OCI-M2 (cell line): ENCODE data around the gene KCTD13.
"Not testable (repeated sequence)": the region's sequence is repeated elsewhere in the genome, so short reads cannot be mapped to it uniquely, and the experiment has no call there.

Experiments
- DNase-seq: peaks from one replicate; lab custom pipeline; 2025; ENCODE audit not compliant: unreplicated experiment; lab: John Stamatoyannopoulos, UW

Gene KCTD13

DNA sequence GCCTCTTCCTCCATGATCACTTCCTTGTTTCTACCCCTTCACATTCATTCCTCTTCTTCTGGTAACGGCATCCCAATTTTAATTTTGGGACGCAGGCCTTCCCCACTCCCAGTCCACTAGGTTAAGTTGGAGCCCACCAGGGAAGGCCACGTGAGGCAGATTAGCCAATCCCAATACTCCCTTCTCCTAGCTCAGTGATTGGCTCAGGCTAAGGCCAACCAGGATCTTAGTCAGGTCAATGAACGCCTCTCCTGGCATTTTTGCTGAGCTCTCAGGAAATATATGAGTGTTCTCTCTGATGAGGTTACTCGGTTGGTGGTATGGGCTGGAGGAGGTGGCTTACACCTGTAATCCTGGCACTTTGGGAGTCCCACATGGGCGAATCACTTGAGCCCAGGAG lies 42.0 kb downstream of the KCTD13 start:
- no peak for DNase-seq

DNA sequence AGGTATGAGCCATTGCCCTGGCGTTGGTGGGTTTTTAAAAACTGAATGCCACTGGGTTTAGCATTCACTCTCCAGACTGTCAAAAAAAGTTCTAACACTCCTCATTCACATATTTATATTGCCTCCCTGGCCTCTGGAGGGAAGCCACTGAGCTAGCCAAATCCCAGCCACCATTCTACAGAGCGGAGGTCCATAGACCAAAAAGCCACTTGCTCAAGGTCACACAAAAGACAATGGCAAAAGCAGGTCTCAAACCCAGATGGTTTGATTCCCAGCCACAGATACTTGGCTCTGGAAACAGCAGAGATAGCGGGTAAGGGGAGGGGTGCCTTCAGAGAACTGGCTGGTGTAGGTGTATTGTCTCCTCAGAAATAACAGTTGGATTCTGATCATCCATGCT lies 45.0 kb downstream of the KCTD13 start:
- DNase-seq: no peak

DNA sequence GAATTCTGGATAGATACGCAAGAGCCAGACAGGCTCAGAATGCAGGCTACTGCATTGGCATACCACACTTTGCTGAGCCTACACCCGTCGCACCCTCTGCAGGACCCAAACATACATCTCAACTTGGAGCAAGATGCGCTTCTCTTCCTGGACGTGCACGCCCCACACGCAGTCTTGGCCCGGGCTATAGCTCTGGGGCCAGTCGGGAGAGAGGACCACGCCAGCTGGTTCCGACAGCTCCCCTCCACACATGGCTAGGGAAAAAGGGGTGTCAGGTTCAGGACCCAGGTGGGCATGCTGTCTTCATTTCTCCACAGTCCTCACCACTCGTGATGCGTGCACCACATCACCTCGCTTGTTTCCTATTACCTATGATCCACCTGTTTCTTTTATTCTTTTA lies 47.9 kb downstream of the KCTD13 start:
- DNase-seq: no peak

DNA sequence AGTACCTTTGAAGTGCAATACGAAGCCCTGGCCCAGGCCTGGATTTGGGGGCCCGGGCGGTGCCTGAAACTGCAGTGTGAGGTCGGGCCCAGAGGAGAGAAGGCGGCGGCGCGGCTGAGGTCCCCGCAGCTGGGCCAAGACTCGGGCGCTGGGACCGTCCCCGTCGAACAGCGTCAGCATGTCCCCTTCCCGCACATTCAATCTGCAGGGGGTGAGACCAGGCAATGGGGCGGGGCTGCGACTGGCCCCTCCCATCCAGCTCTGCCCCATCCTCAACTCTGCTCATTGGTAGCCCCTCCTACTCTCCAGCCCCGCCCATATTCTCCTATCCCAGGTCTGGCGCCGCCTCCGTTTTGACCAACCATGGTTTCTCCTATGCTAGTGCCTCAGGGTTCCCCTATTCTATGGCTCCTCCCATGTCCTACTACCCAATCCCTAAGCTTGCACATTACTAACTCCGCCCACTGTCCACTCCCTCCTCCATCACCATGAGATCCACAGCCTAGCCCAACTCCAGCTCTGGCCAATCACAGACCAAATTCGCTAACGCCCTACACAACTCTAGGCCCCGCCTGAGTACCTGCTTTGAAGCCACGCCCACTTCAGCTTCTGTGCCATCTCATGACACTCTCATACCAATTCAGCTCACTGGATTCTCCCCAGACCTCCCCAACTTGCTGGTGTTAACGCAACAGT lies 48.6 kb downstream of the KCTD13 start:
- no peak for DNase-seq

DNA sequence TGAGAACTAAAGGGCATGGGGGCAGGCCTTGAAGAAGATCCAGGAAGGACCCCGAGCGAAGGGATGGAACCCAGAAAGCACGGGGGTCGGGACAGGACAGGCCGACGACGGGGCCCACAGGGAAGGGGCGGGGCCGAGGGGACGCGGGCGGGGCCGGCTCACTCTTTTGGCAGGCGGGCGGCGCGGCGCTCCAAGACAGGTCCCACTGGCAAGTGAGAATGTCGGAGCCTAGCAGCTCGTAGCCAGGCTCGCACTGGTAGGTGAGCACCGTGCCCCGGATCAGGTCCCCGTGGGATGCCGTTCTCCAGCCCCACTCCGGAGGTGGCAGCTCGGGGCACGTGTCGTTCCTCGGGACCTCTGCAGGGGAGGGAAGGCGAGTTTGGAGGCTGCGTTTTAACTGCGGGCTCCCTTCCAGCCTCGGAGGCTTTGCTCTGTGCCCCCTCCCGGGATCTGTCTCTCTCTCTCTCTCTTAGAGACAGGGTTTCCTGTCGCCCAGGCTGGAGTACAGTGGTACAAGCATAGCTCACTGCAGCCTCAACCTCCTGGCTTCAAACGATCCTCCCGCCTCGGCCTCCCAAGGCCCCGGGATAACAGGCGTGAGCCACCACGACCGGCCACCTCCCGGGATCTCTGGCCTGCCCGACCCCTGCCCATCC lies 49.3 kb downstream of the KCTD13 start:
- DNase-seq: no peak

DNA sequence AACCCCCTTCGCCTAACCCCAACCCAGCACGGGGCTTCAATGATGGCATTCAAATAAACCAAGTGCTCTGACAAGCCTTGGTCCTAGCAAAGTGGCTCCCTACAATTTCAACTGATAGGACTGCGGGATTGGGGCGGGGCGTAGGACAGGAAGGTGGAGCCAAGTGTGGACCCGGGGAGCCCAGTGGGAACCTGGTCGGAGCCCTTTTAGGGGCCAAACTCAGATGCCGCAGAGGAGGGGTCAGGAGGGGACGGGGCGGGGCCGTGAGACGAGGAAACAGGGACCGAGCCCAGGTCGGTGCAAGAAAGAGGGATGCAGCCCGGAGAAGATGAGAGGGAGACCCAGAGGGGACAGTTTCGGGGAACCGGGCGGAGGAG lies 49.8 kb downstream of the KCTD13 start:
- DNase-seq: no peak

DNA sequence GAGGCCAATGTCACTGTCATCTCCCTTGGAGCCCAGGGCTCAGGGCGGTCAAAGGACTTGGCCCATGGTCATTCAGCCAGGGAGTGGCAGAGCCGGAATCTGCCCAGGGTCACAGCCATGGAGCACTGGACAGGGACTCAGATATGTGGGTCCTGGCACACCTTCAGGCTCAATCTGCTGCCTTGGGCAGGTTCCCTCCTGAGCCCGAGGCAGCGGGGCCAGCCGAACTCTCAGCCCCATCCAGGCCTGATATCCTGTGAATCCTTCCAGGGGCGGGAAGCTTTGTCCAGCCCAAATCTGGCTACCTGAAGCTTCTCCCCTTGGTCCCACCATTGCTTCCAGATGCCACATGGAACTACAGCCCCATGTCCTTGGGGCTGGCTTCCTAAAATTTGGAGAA lies 50.8 kb downstream of the KCTD13 start:
- no peak for DNase-seq

DNA sequence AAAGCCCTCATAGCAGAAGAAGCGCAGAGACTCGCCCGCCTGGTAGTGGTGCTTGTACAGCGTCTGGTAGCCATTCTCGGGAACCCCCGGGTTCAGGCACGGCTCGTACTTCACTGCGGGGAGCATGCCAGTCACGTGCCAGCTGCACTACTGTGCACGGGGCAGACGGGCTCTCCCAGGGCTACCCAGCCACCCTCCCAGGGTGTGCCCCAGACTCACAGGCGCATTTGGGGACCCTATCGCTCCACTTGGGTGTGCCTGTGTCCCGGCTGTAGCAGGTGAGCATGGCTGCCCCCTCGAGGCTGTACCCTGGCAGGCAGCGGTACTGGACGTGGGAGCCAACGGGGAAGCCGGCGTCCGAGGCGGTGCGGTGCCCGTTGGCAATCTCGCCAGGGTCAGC lies 52.7 kb downstream of the KCTD13 start:
- DNase-seq: no peak

DNA sequence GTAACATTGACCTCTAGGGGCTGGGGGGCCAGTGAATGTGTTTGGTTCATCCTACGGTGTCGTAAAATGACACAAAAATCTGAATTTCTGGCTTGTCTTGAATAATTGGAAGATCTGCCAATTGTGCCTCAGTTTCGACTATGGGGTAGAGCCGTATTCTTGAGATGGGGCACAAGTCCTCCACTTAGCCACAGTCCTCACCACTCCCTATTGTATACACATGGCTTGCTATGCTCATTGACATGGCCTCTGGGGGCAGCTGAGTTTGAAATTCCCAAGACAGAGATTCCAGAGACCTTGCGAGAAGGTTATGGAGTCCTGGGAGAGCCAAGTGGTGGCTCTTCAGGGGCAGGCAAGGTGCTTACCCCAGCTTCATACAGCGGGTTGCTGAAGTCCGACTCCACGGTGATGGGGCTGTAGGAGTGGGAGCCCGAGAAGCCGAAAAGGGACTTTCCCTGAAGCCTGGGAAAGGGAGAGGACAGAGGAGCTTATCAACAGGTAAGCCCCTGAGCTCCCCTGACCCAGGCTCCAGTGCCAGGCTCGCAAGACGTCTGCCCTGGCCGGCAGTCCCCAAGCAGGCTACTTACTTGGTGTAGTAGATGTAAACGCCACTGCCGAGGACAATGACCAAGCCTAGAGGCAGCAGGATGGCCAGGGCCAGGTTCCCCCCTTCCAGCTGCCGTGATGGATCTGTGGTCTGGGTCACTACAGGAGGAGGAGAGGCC lies 54.0 kb downstream of the KCTD13 start:
- no peak for DNase-seq

DNA sequence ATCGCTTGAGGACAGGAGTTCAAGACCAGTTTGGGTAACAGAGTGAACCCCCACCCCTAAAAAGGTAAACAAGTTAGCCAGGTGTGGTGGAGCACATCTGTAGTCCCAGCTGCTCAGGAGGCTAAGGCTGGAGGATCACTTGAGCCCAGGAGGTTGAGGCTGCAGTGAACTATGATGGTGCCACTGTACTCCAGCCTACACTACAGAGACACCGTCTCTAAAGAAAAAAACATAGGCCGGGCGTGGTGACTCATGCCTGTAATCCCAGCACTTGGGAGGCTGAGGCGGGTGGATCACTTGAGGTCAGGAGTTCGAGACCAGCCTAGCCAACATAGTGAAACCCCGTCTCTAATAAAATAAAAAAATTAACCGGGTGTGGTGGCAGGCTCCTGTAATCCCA lies 57.0 kb downstream of the KCTD13 start:
- DNase-seq: not testable (repeated sequence)

DNA sequence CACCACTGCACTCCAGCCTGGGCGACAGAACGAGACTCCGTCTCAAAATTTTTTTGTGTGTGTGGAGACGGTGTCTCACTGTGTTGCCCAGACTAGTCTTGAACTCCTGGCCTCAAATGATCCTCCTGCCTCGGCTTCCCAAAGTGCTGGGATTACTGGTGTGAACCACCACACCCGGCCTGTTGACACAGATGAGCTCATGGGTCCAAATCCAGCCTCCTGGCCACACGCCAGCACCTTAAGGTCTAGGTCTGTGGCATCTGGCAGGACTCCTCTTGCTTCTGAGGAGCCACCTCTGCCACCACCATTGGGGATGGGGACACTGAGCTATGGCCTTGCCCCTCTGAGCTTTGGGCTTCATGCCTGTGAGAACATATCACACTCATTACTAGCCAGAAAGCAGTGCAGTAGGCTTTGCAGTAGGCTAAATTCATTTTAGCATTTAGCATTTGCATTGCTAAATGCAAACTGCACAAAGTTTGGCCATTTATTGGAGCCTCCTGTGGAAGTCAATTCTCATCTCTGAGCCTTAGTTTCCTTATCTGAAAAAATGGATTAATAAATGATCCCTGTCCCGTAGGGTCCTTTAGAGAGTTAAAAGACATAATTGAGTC lies 57.5 kb downstream of the KCTD13 start:
- no peak for DNase-seq

DNA sequence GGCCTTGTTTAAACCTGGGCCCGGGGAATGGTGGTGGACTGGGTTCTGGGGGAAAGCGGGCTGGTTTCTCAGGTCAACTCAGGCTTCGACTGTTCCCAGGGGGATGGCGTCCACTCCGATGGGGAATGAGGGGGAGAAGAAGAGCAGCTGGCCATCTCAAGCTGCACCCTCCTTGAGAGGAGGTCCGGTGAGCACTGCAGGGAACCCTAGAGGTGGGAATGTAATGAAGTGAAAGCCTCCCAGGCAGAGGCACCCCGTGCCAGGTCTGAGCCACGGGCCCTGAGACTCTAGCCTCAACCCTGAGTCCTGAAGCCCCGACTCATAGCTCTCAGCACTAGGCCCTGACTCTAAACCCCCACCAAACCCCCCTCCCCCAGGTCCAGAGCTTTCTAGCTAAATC lies 61.8 kb downstream of the KCTD13 start:
- DNase-seq: no peak

DNA sequence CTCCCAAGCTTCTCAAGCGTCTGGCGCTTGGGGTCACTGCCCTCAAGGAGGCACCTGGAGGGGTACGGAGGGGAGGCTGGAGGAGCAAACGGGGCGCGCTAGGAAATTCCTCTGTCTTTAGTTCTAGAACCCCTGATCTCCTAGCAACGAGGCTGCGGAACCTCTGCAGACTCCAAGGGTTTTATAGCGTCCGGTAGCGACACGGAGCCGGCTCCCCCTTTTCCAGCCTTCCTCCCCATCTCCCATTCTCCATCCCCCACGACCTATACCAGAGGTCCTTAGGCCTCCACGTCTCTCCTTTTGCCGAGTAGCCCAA lies 62.4 kb downstream of the KCTD13 start:
- DNase-seq: no peak

DNA sequence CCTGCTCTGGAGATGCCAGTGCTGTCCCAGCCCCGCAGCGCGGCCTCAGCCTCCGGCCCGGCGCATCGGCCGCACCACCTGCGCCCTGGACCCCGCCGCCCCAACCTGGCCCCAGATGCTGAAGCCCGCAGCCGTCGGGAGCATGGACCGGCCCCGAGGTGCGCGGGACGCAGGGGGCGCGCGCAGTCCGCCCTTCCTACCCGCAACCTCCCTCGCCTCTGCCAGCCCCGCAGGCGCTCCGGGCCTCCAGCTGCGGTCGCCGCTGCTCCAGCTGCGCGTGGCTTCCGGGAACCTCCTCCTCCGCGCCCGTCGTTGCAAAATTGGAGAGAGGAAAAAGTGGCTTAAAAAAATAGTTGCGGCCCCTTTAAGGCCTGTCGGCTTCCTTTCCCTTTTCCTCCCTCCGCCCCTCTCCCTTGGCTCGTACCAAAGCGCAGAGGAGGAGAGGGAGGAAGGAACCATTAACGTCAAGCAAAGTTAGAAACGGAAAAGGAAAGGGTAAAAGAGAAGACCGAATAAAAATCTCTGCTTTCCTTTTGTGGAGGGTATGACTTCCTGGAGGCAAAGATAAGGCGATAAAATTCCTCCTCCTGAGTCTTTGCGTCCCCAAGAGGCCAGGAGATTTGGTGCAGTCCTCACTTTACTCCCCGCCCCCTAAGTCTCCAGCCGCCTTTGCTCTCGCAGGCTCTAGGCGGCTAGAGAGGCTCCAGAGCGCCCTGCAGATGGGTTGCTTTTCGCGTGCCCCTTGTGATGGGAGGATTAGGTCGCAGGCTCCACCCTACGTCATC lies 63.0 kb downstream of the KCTD13 start, which contains the start of gene CDIPT:
Gene CDIPT, minus strand, starts transcription at position 343 of the 785 bp plus-strand sequence. CDS start 369 bp downstream, outside the sequence.
- DNase-seq: peak; percentile 41

DNA sequence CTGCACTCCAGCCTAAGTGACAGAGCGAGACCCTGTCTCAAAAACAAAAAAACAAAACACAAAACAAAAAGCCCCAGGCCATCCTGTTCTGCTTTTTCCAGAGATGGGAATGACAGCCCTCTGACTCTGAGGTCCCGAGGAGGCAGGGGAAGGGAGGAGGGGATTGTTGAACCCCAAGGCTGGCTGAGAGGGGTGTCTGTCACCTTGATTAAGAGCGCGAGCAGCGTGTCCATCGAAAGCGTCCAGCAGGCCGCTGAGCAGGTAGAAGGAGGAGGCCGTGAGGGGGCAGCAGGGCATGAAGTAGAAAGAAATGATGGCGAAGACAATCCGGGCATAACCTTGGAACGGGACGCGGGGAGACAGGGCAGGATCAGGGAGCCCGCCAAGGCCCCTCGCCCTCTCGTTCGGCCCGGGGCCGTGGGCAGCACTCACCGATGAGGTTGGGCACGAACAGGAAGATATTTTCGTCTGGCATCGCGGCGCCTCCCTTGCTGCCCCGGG lies 63.6 kb downstream of the KCTD13 start:
- DNase-seq: no peak

DNA sequence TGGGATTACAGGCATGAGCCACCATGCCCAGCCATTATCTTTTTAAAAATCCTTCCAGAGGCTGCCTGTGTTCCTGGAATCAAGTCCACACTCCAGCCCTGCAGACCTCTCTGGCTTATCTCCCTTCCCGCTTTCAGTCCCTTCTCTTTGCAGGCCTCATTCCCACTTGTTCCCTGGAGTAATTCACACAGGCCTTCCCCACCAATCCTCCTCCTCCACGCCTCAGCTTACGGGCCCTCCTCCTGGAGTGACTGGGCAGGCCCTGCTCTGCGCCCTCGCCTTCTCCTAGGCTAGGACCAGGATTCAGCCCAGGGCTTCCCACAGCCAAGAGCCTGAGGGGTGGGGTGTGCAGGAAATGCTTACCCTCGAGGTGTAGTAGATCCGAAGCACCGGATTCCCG lies 65.8 kb downstream of the KCTD13 start:
- DNase-seq: no peak

DNA sequence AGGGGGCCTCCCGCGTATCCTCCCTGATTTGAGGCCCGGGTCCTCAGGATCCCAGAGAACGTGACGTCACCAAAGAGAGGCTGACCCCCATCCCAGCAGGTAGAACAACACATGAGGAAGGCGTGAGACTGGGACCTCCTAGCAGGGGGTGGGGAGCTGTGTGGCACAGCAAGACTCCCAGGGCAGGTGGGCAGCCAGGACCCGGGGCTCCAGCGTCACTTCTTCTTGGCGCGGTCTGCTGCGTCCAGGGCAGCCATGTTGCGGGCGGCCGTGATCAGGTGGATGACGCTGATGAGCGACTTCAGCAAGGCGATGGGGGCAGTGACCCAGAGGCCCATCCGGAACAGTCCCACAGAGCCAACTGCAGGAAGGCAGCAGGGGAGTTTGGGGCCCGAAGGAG lies 67.1 kb downstream of the KCTD13 start:
- no peak for DNase-seq

DNA sequence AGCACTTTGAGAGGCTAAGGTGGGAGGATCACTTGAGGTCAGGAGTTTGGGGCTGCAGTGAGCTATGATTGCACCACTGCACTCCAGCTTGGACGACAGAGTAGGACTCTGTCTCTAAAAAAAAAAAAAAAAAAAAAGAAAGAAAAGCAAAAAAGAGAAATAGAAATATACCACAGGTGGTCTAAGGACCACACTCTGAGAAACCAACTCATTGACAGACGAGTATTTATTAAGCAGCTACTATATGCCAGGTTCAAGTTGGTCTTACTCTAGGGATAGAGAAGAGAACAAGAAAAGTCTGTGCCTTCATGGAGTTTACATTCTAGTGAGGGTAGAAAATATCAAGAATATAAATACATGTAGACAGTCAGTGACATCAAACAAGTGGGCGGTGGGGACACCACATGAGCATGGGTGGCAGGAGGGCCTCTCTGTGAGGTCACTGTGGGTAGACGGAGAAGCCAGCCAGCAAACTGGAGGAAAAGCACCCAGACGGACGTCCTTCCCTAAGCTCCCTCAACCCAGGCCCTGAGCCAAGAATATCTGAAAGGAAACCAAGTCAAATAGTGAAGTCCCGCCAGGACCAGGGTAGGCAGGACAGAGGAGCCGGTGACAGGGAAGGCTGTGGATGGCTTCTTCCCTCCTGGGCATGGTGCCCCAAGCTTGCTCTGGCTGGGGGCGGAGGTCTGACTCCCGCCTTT lies 67.7 kb downstream of the KCTD13 start:
- no peak for DNase-seq

DNA sequence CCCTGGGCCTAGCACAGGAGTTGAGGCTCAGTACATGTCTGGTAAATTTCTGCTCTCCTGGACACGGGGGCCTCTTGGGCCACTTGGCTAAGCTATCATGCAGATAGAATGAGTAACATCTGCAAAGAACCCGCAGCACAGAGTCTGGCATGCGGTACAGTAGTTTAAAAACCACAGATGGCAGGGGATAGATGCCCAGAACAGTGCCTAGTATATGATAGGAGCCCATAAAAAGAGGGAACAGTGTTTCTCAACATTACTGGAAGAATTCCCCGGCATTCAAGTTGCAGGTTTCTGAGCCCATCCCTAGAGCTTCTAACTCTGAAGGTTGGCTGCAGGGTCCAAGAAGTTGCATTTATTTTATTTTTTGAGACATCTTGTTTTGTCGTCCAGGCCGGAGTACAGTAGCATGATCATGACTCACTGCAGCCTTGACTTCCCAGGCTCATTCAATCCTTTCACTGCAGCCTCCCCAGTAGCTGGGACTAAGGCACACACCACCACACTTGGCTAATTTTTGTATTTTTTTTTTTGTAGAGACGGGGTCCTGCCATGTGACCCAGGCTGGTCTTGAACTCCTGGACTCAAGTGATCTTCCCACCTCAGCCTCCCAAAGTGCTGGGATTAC lies 68.8 kb downstream of the KCTD13 start:
- no peak for DNase-seq
